Measurements from ENCODE around the gene LRRC45.

LRRC45 gene

GRCh38 chr17:82020572-82021106, 2.5 kb upstream of the LRRC45 start:
- DNase-seq, result no peak

GRCh38 chr17:82021107-82021899, 1.8 kb upstream of the LRRC45 start:
- DNase-seq, result peak; percentile 54

GRCh38 chr17:82021900-82022309, 1.2 kb upstream of the LRRC45 start:
- no peak for DNase-seq

GRCh38 chr17:82022310-82022980, 660 bp upstream of the LRRC45 start, which contains the start of gene CENPX:
Gene CENPX (minus strand): TSS chr17:82022878. CDS start chr17:82022861, 17 bp downstream.
- DNase-seq, result no peak

GRCh38 chr17:82023447-82024241, 539 bp downstream of the LRRC45 start:
- no peak for DNase-seq

GRCh38 chr17:82024859-82025258, 1.8 kb downstream of the LRRC45 start:
- no peak for DNase-seq

GRCh38 chr17:82025401-82026107, 2.4 kb downstream of the LRRC45 start:
- no peak for DNase-seq

- DNase-seq, result no peak
These were observed 5.1 kb downstream of the LRRC45 start for GRCh38 chr17:82028246-82028645.

GRCh38 chr17:82028966-82029365, 5.9 kb downstream of the LRRC45 start:
- DNase-seq, result no peak

GRCh38 chr17:82029391-82029790, 6.3 kb downstream of the LRRC45 start:
- no peak for DNase-seq

- no peak for DNase-seq
These were observed 6.9 kb downstream of the LRRC45 start for GRCh38 chr17:82029990-82030469.

- peak; percentile 78 for DNase-seq
These were observed 7.6 kb downstream of the LRRC45 start for GRCh38 chr17:82030470-82031302.

GRCh38 chr17:82031303-82031884, 8.3 kb downstream of the LRRC45 start, which contains the start of gene RAC3:
Gene RAC3 (plus strand): TSS chr17:82031678. CDS start chr17:82031762, 84 bp downstream.
- DNase-seq, result no peak

GRCh38 chr17:82031885-82032627, 9.0 kb downstream of the LRRC45 start:
- DNase-seq, result no peak

- no peak for DNase-seq
These were observed 10.4 kb downstream of the LRRC45 start for GRCh38 chr17:82033359-82034085.

GRCh38 chr17:82034371-82035011, 11.4 kb downstream of the LRRC45 start:
- DNase-seq, result no peak

GRCh38 chr17:82035488-82035887, 12.4 kb downstream of the LRRC45 start:
- DNase-seq, result no peak

- DNase-seq, result no peak
These were observed 13.0 kb downstream of the LRRC45 start for GRCh38 chr17:82035956-82036633.

Measured in CD4-positive, alpha-beta T cell treated with Interleukin-4 for 4 hours (primary cell).